ENCODE data around the gene NOTCH1. TPM values are rescaled to one million over a fixed set of nuclear protein-coding genes. Genes with fewer than 3 reads are reported as not detected.

Gene NOTCH1
- total and polyA plus RNA-seq, 2 of the 13 experiments (the other 11 are each of a cell fraction or from before 2014, with no cell fraction given) = 0.09 to 0.35 TPM

GRCh38 chr9:136594492-136594891 is 48.6 kb upstream of the NOTCH1 start (continued):
- no peak for TF ChIP-seq HNF4A (CRISPR knock-in tag; IDR thresholded peaks at IDR 0.05)
- no peak for TF ChIP-seq RBM22 (optimal IDR thresholded peaks at IDR 0.05; ENCODE audit: low read length)
- TF ChIP-seq RBM39 (IDR thresholded peaks at IDR 0.05; ENCODE audit: low read depth, low read length, poor library complexity, severe bottlenecking) = no peak
- TF ChIP-seq PPARG (CRISPR knock-in tag; conservative IDR thresholded peaks at IDR 0.05) = no peak

- Histone ChIP-seq H3K4me2 (ENCODE audit: low read depth, low read length) (no peak overlapping the region), H3K27ac (ENCODE audit: extremely low read length, insufficient read depth, low read length) (no peak overlapping the region), H4K20me1 (ENCODE audit: insufficient read depth, low read length) (no peaks in the 10 kb centered on the region; the same call in 1 of the 2 replicates), H3K4me3 (replicated peaks in 1 of 3; ENCODE audit: insufficient read depth in 1 of 3, low read depth in 2 of 3, low read length in 3 of 3) (no peak overlapping the region), H3K9me3 (ENCODE audit: low read length) (no peaks in the 10 kb centered on the region), H3K27me3 (ENCODE audit: control insufficient read depth in 1 of 2, insufficient read depth in 2 of 2, low read length in 2 of 2) (peaks cover 29 to 87% of the 10 kb centered on the region in 2 experiments), H3K9ac (ENCODE audit: insufficient read depth, low read depth, low read length) (no peak overlapping the region), H2AFZ (ENCODE audit: low read length) (no peak overlapping the region), H3K36me3 (replicated peaks in 1 of 2; ENCODE audit: control insufficient read depth in 1 of 2, insufficient read depth in 2 of 2, low read length in 2 of 2) (no peaks in the 10 kb centered on the region), H3K4me1 (ENCODE audit: insufficient read depth, low read length) (peaks cover 10% of the 10 kb centered on the region; the same call in 1 of the 2 replicates), H3K79me2 (ENCODE audit: insufficient read depth, low read length) (no peaks in the 10 kb centered on the region)
- DNase-seq (ENCODE audit: low spot score) (no peak), ATAC-seq (no peak), FAIRE-seq (no peak)
- no peak for TF ChIP-seq TEF (CRISPR knock-in tag; IDR thresholded peaks at IDR 0.05)
- TF ChIP-seq HDAC2 (CRISPR knock-in tag; IDR thresholded peaks at IDR 0.05) = no peak
- no peak for TF ChIP-seq ERF (CRISPR knock-in tag; IDR thresholded peaks at IDR 0.05)
- no peak for TF ChIP-seq GZF1 (CRISPR knock-in tag; IDR thresholded peaks at IDR 0.05)
- no peak for TF ChIP-seq PITX1 (CRISPR knock-in tag; IDR thresholded peaks at IDR 0.05)
- no peak for TF ChIP-seq ZNF3 (CRISPR knock-in tag; IDR thresholded peaks at IDR 0.05)
- TF ChIP-seq ARNT (IDR thresholded peaks at IDR 0.05) = no peak
- TF ChIP-seq ZNF224 (CRISPR knock-in tag; IDR thresholded peaks at IDR 0.05) = no peak
- no peak for TF ChIP-seq HNRNPH1 (optimal IDR thresholded peaks at IDR 0.05; ENCODE audit: low read depth, low read length)
- no peak for TF ChIP-seq ZC3H4 (CRISPR knock-in tag; IDR thresholded peaks at IDR 0.05; ENCODE audit: borderline replicate concordance)
- TF ChIP-seq MEIS1 (CRISPR knock-in tag; IDR thresholded peaks at IDR 0.05; ENCODE audit: borderline replicate concordance) = no peak
- TF ChIP-seq TFDP2 (CRISPR knock-in tag; IDR thresholded peaks at IDR 0.05) = no peak
- no peak for TF ChIP-seq HOXA9 (CRISPR knock-in tag; IDR thresholded peaks at IDR 0.05; ENCODE audit: borderline replicate concordance)
- no peak for TF ChIP-seq PHB2 (IDR thresholded peaks at IDR 0.05; ENCODE audit: partially characterized antibody)
- no peak for TF ChIP-seq RNF2 (conservative IDR thresholded peaks at IDR 0.05; ENCODE audit: low read depth)
- TF ChIP-seq ZNF367 (CRISPR knock-in tag; IDR thresholded peaks at IDR 0.05; ENCODE audit: borderline replicate concordance) = no peak
- TF ChIP-seq ZNF12 (CRISPR knock-in tag; IDR thresholded peaks at IDR 0.05) = no peak
- no peak for TF ChIP-seq GTF2F1 (IDR thresholded peaks at IDR 0.05; ENCODE audit: low read length)
- TF ChIP-seq ZSCAN12 (CRISPR knock-in tag; IDR thresholded peaks at IDR 0.05) = no peak
- 29% methylated on average over 8 of the region's 8 CpGs for WGBS (ENCODE audit: low lambda C conversion rate)
- no TSS peak for BruUV-seq (replicated peaks)
- CTCF ChIA-PET (ENCODE audit: low intra/inter-chr PET ratio, low total read pairs) = no interaction called here
- in situ Hi-C loops (cut with HindIII; ENCODE audit: extremely low pct_ligation_motif_present, low pct_unique_long_range_greater_than_20kb) = no loop called here
- POLR2A ChIA-PET = no interaction called here
- intact Hi-C loops (cut with micrococcal nuclease; ENCODE audit: unreplicated experiment) = no loop called here
Measured at GRCh38 chr9:136593581-136593980, 47.7 kb upstream of the NOTCH1 start.
